Measurements from ENCODE around the gene ACADVL.

DNA sequence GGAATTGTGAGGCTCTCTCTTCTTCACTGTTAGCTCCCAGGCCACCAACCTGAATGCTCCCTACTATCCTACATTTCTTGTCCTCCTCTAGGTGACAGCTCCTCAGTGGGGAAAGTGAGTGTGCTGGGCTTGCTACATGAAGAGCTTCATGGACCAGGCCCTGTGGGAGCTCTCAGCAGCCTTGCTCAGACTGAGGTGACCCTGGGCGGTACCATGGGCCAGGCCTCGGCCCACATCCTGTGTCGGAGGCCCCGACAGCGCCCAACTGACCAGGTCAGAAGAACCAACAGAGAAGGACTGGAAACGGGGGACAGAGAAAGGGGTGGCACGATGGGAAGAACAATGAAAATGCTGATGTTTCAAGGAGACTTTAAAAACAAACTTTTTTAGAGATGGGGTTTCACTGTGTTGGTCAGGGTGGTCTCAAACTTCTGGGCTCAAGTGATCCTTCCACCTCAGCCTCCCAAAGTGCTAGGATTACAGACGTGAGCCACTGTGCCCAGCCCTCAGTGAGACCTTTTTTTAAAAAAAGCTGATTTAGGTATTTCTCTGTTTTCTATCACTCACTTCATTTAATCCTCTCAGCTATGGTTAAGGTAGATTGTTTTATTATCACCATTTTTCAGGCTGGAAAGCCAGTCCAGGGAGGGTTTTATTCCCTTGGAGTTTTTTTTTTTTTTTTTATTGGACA lies 37.2 kb downstream of the ACADVL start:
- TF ChIP-seq CTCF (IDR thresholded peaks at IDR 0.05) = no peak
- TF ChIP-seq ZFX (IDR thresholded peaks at IDR 0.05; ENCODE audit: borderline replicate concordance) = no peak
